Testis (tissue), 3 donors: ENCODE measurements around the gene GATAD2A. TPM values are rescaled to one million over a fixed set of nuclear protein-coding genes. Genes with fewer than 3 reads are reported as not detected.

Source experiments
- DNase-seq: peaks from one replicate; pipeline ENCODE4 v3.0.0-alpha.2; 2019
- H3K27ac ChIP-seq, 2 donors: fragments of 200-600 bp; sonication (generic); one replicate each; pipeline ENCODE4 v1.5.1; 2019
- H3K27me3 ChIP-seq: fragments of 200-600 bp; sonication (generic); one replicate; pipeline ENCODE4 v1.5.1; 2019
- H3K36me3 ChIP-seq: fragments of 200-600 bp; sonication (generic); one replicate; pipeline ENCODE4 v1.5.1; 2017; ENCODE audit warnings: low read depth; ENCODE audit errors: missing control alignments
- H3K4me1 ChIP-seq: fragments of 200-600 bp; sonication (generic); one replicate; pipeline ENCODE4 v1.5.1; 2019
- H3K4me3 ChIP-seq, 2 donors: fragments of 200-600 bp; sonication (generic); one replicate each; pipeline ENCODE4 v1.5.1; 2017 to 2019
- H3K9me3 ChIP-seq: fragments of 200-600 bp; sonication (generic); one replicate; pipeline ENCODE4 v1.5.1; 2017
- CTCF ChIP-seq, 3 experiments: fragments of 450-650 bp in 2 of 3; fragments of 200-600 bp in 1 of 3; sonication (generic) in 1 of 3; IDR thresholded peaks; one replicate each; pipeline ENCODE4 v1.5.1; 2016 to 2019; ENCODE audit warnings: antibody characterized with exemption in 3 of 3, mild to moderate bottlenecking in 2 of 3, moderate library complexity in 1 of 3
- POLR2A ChIP-seq: fragments of 450-650 bp; IDR thresholded peaks from one replicate; pipeline ENCODE4 v1.6.1; 2017; ENCODE audit warnings: antibody characterized with exemption, mild to moderate bottlenecking, moderate library complexity
- WGBS, 2 donors: methylation state at CpG; one replicate each; pipeline ENCODE4 v1.1.5; 2018; 5-methylcytosine and 5-hydroxymethylcytosine counted together
- intact Hi-C: fragments of 100-400 bp; cut with DNase I; formaldehyde crosslinking; loops from one replicate; pipeline ENCODE4 v1.15.1; 2023; ENCODE audit warnings: low total_unique reads
- polyA plus RNA-seq: library from polyadenylated mRNA; stranded (reverse); fragments of 350-450 nt; fragmentation: Illumina TruSeq; extraction: RNeasy Lipid Tissue Mini Kit (QIAGEN cat#74804); gene quantifications from one replicate; pipeline ENCODE4 v1.2.3, GENCODE V29; 2014; ENCODE audit warnings: low read depth, low replicate concordance; ENCODE audit not compliant: insufficient read depth
- total RNA-seq, 2 donors: library from RNA; depleted of rRNA; stranded (reverse); fragments of >200 nt; gene quantifications; one replicate each; pipeline ENCODE4 v1.2.3, GENCODE V29; 2016

Gene GATAD2A
- total and polyA plus RNA-seq, 3 donors from 2014 or later, result 109 to 197 (median 163) TPM

- no peak overlapping the region for H3K27ac ChIP-seq
- no peaks in the 10 kb centered on the region for H3K27me3 ChIP-seq
- H3K4me1 ChIP-seq, result peaks cover 19% of the 10 kb centered on the region
- TF ChIP-seq CTCF (IDR thresholded peaks at IDR 0.05) (no peak), POLR2A (no peak)
- no peak overlapping the region for H3K4me3 ChIP-seq
- DNase-seq, result no peak
- 49 to 64% methylated on average over 10 to 19 of the region's 19 CpGs for WGBS, 2 donors
- no peaks in the 10 kb centered on the region for H3K36me3 ChIP-seq
- no peaks in the 10 kb centered on the region for H3K9me3 ChIP-seq
- intact Hi-C loops, result no loop called here
Measured at GRCh38 chr19:19482809-19483596, 77.5 kb downstream of the GATAD2A start.

- no peak overlapping the region for H3K4me3 ChIP-seq
- intact Hi-C loops, result loop anchor here (5.0 kb wide), 1 partner anchor 118 kb away; no protein-coding TSS in a partner anchor
- no peaks in the 10 kb centered on the region for H3K36me3 ChIP-seq
- no peaks in the 10 kb centered on the region for H3K27me3 ChIP-seq
- no peak for DNase-seq
- H3K9me3 ChIP-seq, result no peaks in the 10 kb centered on the region
- 75 to 76% methylated on average over 13 to 15 of the region's 15 CpGs for WGBS, 2 donors
- no peak overlapping the region for H3K27ac ChIP-seq
- H3K4me1 ChIP-seq, result peaks cover 42% of the 10 kb centered on the region
- TF ChIP-seq CTCF (IDR thresholded peaks at IDR 0.05) (no peak), POLR2A (no peak)
Measured at GRCh38 chr19:19485161-19485997, 79.9 kb downstream of the GATAD2A start.

- no peak overlapping the region for H3K4me3 ChIP-seq
- DNase-seq, result no peak
- no peaks in the 10 kb centered on the region for H3K36me3 ChIP-seq
- intact Hi-C loops, result loop anchor here (5.0 kb wide), 1 partner anchor 119 kb away; no protein-coding TSS in a partner anchor
- peaks cover 48% of the 10 kb centered on the region for H3K4me1 ChIP-seq
- no peak overlapping the region for H3K27ac ChIP-seq
- no peaks in the 10 kb centered on the region for H3K27me3 ChIP-seq
- TF ChIP-seq POLR2A, result no peak
- no peak for TF ChIP-seq CTCF (IDR thresholded peaks at IDR 0.05)
- 80 to 92% methylated on average over 2 to 5 of the region's 5 CpGs for WGBS, 2 donors
- H3K9me3 ChIP-seq, result no peaks in the 10 kb centered on the region
Measured at GRCh38 chr19:19485998-19486290, 80.5 kb downstream of the GATAD2A start.

- peaks cover 53% of the 10 kb centered on the region for H3K4me1 ChIP-seq
- no peak overlapping the region for H3K27ac ChIP-seq
- WGBS, 2 donors, result 73 to 83% methylated on average over 4 to 15 of the region's 15 CpGs
- no peak overlapping the region for H3K4me3 ChIP-seq
- H3K9me3 ChIP-seq, result no peaks in the 10 kb centered on the region
- no peaks in the 10 kb centered on the region for H3K27me3 ChIP-seq
- TF ChIP-seq CTCF (IDR thresholded peaks at IDR 0.05), result no peak
- TF ChIP-seq POLR2A, result no peak
- DNase-seq, result no peak
- intact Hi-C loops, result loop anchor here (5.0 kb wide), 1 partner anchor 119 kb away; no protein-coding TSS in a partner anchor
- no peaks in the 10 kb centered on the region for H3K36me3 ChIP-seq
Measured at GRCh38 chr19:19486343-19487076, 81.0 kb downstream of the GATAD2A start.
